Liver (tissue), 9 donors: Measurements from ENCODE around the gene LCN12. TPM values are rescaled to one million over a fixed set of nuclear protein-coding genes. Genes with fewer than 3 reads are reported as not detected.

Experiments
- DNase-seq: peaks from one replicate; pipeline ENCODE4 v3.0.0-alpha.2; 2017; ENCODE audit warnings: low spot score
- H3K27ac ChIP-seq, 2 donors: one replicate each; pipeline ENCODE4 v1.7.0; 2013; ENCODE audit warnings: inconsistent platforms in 2 of 2, low read length in 2 of 2, control low read depth in 1 of 2, low read depth in 1 of 2, mild to moderate bottlenecking in 1 of 2
- H3K27me3 ChIP-seq, 4 donors: one replicate each; pipeline versions ENCODE4 v1.6.1 to v1.7.0; 2013; ENCODE audit warnings: low read length in 3 of 4, inconsistent platforms in 1 of 4, mild to moderate bottlenecking in 1 of 4, moderate library complexity in 1 of 4; ENCODE audit not compliant: control insufficient read depth in 4 of 4, insufficient read depth in 4 of 4
- H3K36me3 ChIP-seq, 4 donors: one replicate each; pipeline versions ENCODE4 v1.6.1 to v1.7.0; 2013; ENCODE audit warnings: low read length in 3 of 4, mild to moderate bottlenecking in 3 of 4, low read depth in 1 of 4, moderate library complexity in 1 of 4; ENCODE audit not compliant: control insufficient read depth in 4 of 4, insufficient read depth in 3 of 4
- H3K4me1 ChIP-seq, 4 donors: one replicate each; pipeline versions ENCODE4 v1.6.1 to v1.7.0; 2013; ENCODE audit warnings: low read length in 3 of 4, mild to moderate bottlenecking in 3 of 4, moderate library complexity in 1 of 4; ENCODE audit not compliant: control insufficient read depth in 4 of 4, insufficient read depth in 4 of 4
- H3K4me3 ChIP-seq, 3 donors: one replicate each; pipeline versions ENCODE4 v1.6.1 to v1.7.0; 2013; ENCODE audit warnings: low read length in 3 of 3, control low read depth in 1 of 3, low read depth in 1 of 3, mild to moderate bottlenecking in 1 of 3
- H3K9ac ChIP-seq, 2 donors: one replicate each; pipeline ENCODE4 v1.7.0; 2013; ENCODE audit warnings: low read length in 2 of 2, mild to moderate bottlenecking in 2 of 2, moderate library complexity in 2 of 2, control low read depth in 1 of 2, low read depth in 1 of 2
- H3K9me3 ChIP-seq, 4 donors: one replicate each; pipeline versions ENCODE4 v1.6.1 to v1.7.0; 2013; ENCODE audit warnings: low read length in 3 of 4; ENCODE audit not compliant: control insufficient read depth in 4 of 4
- ATF3 ChIP-seq: IDR thresholded peaks from 2 replicates; pipeline ENCODE4 v1.6.1; 2016; ENCODE audit warnings: antibody characterized with exemption
- CTCF ChIP-seq: fragments of 150-350 bp; IDR thresholded peaks from 2 replicates; pipeline ENCODE4 v1.5.1; 2017; ENCODE audit warnings: improper control_type of control experiment, low read depth, low read length; ENCODE audit not compliant: missing input control
- EGR1 ChIP-seq, 2 donors: IDR thresholded peaks; 2 replicates each; pipeline ENCODE4 v1.6.1; 2016 to 2018; ENCODE audit warnings: antibody characterized with exemption in 2 of 2, low read depth in 2 of 2
- FOXA1 ChIP-seq: IDR thresholded peaks from 2 replicates; pipeline ENCODE4 v1.6.1; 2016; ENCODE audit warnings: antibody characterized with exemption
- FOXA2 ChIP-seq: IDR thresholded peaks from 2 replicates; pipeline ENCODE4 v1.6.1; 2016; ENCODE audit warnings: antibody characterized with exemption
- GABPA ChIP-seq, 2 donors: IDR thresholded peaks in 1 of 2; conservative IDR thresholded peaks in 1 of 2; 2 replicates each; pipeline ENCODE4 v1.6.1; 2016; ENCODE audit warnings: antibody characterized with exemption in 2 of 2, mild to moderate bottlenecking in 1 of 2, moderate library complexity in 1 of 2
- HNF4A ChIP-seq, 2 donors: conservative IDR thresholded peaks; 2 replicates each; pipeline ENCODE4 v1.6.1; 2016; ENCODE audit warnings: antibody characterized with exemption in 2 of 2, mild to moderate bottlenecking in 2 of 2
- HNF4G ChIP-seq: IDR thresholded peaks from 2 replicates; pipeline ENCODE4 v1.6.1; 2016; ENCODE audit warnings: antibody characterized with exemption
- JUND ChIP-seq, 2 donors: IDR thresholded peaks; 2 replicates each; pipeline ENCODE4 v1.6.1; 2016; ENCODE audit warnings: antibody characterized with exemption in 2 of 2
- MAX ChIP-seq: IDR thresholded peaks from 2 replicates; pipeline ENCODE4 v1.6.1; 2016; ENCODE audit warnings: antibody characterized with exemption
- NR2F2 ChIP-seq: IDR thresholded peaks from 2 replicates; pipeline ENCODE4 v1.6.1; 2016; ENCODE audit warnings: antibody characterized with exemption
- RAD21 ChIP-seq, 2 donors: IDR thresholded peaks; 2 replicates each; pipeline ENCODE4 v1.6.1; 2016; ENCODE audit warnings: antibody characterized with exemption in 2 of 2, mild to moderate bottlenecking in 2 of 2
- RXRA ChIP-seq, 2 donors: IDR thresholded peaks; 2 replicates each; pipeline ENCODE4 v1.6.1; 2017 to 2018; ENCODE audit warnings: antibody characterized with exemption in 2 of 2, mild to moderate bottlenecking in 1 of 2
- SP1 ChIP-seq: IDR thresholded peaks from 2 replicates; pipeline ENCODE4 v1.6.1; 2018; ENCODE audit warnings: antibody characterized with exemption, mild to moderate bottlenecking
- TAF1 ChIP-seq: conservative IDR thresholded peaks from 2 replicates; pipeline ENCODE4 v1.6.1; 2016; ENCODE audit warnings: antibody characterized with exemption, mild to moderate bottlenecking
- YY1 ChIP-seq: IDR thresholded peaks from 2 replicates; pipeline ENCODE4 v1.6.1; 2016; ENCODE audit warnings: antibody characterized with exemption, mild to moderate bottlenecking
- ZBTB33 ChIP-seq: IDR thresholded peaks from 2 replicates; pipeline ENCODE4 v1.6.1; 2016; ENCODE audit warnings: antibody characterized with exemption
- WGBS: extraction: QIAGEN DNeasy Blood & Tissue Kit; methylation state at CpG from one replicate; pipeline ENCODE4 v1.1.7; 2013; 5-methylcytosine and 5-hydroxymethylcytosine counted together
- polyA plus RNA-seq, 2 donors: library from polyadenylated mRNA; stranded (reverse) in 1 of 2; unstranded in 1 of 2; fragments of 200-250 nt in 1 of 2; fragments of >200 nt in 1 of 2; fragmentation: Nextera tagmentation in 1 of 2; extraction: Ambion mirVana in 1 of 2; gene quantifications; one replicate each; pipeline versions ENCODE4 v1.2.1 to v1.2.3, GENCODE V29; 2013 to 2015
- total RNA-seq, 2 donors: library from RNA; depleted of rRNA; stranded (reverse); fragments of >200 nt; gene quantifications; one replicate each; pipeline ENCODE4 v1.2.3, GENCODE V29; 2014
- TF ChIP-seq, protein P1 (sequence below): IDR thresholded peaks from 2 replicates; pipeline ENCODE4 v1.6.1; 2016; ENCODE audit warnings: antibody characterized with exemption, mild to moderate bottlenecking
- donor health status: healthy.
- donor health status: healthy.
- donor health status: healthy.
- donor health status: healthy.
- donor health status: healthy.

Gene LCN12
- total and polyA plus RNA-seq, 4 donors, result 2.3 to 12.2 (median 6.2) TPM

- WGBS, result 93% methylated on average over 12 of the region's 12 CpGs
These were observed 41.7 kb upstream of the LCN12 start for GRCh38 chr9:136910197-136910900.

More at GRCh38 chr9:136910197-136910900, 41.7 kb upstream of the LCN12 start:
- no peak for TF ChIP-seq RAD21 (IDR thresholded peaks at IDR 0.05)
- no peak for TF ChIP-seq FOXA1
- TF ChIP-seq HNF4G, result no peak
- no peak for TF ChIP-seq GABPA (IDR thresholded peaks at IDR 0.05 in 1 of 2, conservative IDR thresholded peaks at IDR 0.05 in 1 of 2)
- TF ChIP-seq RXRA (IDR thresholded peaks at IDR 0.05), result no peak
- TF ChIP-seq SP1, result no peak
- no peak for TF ChIP-seq ZBTB33
- TF ChIP-seq MAX, result no peak
- TF ChIP-seq JUND (IDR thresholded peaks at IDR 0.05), result no peak
- TF ChIP-seq, protein P1, sequence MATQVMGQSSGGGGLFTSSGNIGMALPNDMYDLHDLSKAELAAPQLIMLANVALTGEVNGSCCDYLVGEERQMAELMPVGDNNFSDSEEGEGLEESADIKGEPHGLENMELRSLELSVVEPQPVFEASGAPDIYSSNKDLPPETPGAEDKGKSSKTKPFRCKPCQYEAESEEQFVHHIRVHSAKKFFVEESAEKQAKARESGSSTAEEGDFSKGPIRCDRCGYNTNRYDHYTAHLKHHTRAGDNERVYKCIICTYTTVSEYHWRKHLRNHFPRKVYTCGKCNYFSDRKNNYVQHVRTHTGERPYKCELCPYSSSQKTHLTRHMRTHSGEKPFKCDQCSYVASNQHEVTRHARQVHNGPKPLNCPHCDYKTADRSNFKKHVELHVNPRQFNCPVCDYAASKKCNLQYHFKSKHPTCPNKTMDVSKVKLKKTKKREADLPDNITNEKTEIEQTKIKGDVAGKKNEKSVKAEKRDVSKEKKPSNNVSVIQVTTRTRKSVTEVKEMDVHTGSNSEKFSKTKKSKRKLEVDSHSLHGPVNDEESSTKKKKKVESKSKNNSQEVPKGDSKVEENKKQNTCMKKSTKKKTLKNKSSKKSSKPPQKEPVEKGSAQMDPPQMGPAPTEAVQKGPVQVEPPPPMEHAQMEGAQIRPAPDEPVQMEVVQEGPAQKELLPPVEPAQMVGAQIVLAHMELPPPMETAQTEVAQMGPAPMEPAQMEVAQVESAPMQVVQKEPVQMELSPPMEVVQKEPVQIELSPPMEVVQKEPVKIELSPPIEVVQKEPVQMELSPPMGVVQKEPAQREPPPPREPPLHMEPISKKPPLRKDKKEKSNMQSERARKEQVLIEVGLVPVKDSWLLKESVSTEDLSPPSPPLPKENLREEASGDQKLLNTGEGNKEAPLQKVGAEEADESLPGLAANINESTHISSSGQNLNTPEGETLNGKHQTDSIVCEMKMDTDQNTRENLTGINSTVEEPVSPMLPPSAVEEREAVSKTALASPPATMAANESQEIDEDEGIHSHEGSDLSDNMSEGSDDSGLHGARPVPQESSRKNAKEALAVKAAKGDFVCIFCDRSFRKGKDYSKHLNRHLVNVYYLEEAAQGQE, result no peak
- TF ChIP-seq ATF3, result no peak
- no peak for TF ChIP-seq CTCF
- no peak for TF ChIP-seq FOXA2
- TF ChIP-seq NR2F2, result no peak
- TF ChIP-seq TAF1, result no peak
- no peak for TF ChIP-seq EGR1 (IDR thresholded peaks at IDR 0.05; ENCODE audit: low read depth in 2 of 2)
- no peak for TF ChIP-seq HNF4A (conservative IDR thresholded peaks at IDR 0.05)
- TF ChIP-seq YY1, result no peak
- no peaks in the 10 kb centered on the region for H3K27me3 ChIP-seq
- H3K4me1 ChIP-seq, result no peaks in the 10 kb centered on the region
- H3K9me3 ChIP-seq, result no peaks in the 10 kb centered on the region
- H3K27ac ChIP-seq, result no peak overlapping the region
- H3K9ac ChIP-seq, result no peak overlapping the region
- no peak overlapping the region for H3K4me3 ChIP-seq
- peaks cover 6 to 33% (median 11%) of the 10 kb centered on the region in 4 donors for H3K36me3 ChIP-seq
- no peak for DNase-seq
